ENCODE results near the gene LIMK2.

DNA sequence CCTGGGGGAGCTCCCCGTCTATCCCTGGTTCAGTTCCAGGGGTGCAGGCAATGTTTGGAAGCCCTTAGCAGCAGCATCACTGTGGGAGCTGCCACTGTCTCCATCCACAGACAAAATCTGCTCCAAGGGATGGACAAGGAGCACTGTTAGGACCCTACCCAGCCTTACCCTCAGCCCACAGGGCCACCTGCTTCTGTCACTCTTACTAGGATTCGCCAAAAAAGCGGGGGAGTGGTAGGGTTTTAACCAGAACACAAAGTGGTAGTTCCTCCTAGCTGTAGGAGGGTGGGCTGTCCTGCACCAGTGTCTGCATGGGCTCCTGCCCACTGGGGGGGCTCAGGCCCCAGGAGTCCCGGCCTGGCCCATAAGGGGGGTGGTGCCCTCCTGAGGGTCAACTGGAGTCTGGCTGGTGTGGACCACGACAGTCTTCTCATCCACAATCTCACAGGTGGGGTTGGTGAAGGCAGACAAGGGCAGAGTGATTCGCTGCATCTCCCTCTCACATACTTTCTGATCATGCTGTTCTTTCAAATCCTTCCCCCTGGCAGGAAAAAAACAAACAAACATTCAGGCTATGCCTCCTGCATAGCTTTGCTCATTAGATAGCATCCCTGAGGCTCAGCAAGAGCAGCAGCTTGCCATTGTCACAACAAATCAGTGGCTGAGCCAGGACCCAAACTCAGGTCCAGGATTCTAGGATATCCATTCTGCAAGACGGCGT, 70.8 kb downstream of the LIMK2 start:
- no peak for TF ChIP-seq CTCF (IDR thresholded peaks at IDR 0.05)
- no peak for TF ChIP-seq POLR2A (IDR thresholded peaks at IDR 0.05)
- TF ChIP-seq POLR2AphosphoS5 (IDR thresholded peaks at IDR 0.05): no peak

Measured in breast epithelium (tissue), 3 donors.